Tongue (tissue), 1 donor: ENCODE measurements around the gene TPRX2. TPM values are rescaled to one million over a fixed set of nuclear protein-coding genes. Genes with fewer than 3 reads are reported as not detected.

Source experiments
- total RNA-seq: library from RNA; depleted of rRNA; stranded (reverse); fragments of >200 nt; gene quantifications from one replicate; pipeline ENCODE4 v1.2.3, GENCODE V29; 2014

TPRX2 gene
- total RNA-seq, 1 donor from 2014 or later, result not detected

Other genes with a start within 250 kb of the TPRX2 start
- 79.6 TPM for gene EHD2, start 145.8 kb upstream of the TPRX2 start, total RNA-seq
- 143 TPM for gene NOP53, start 113.7 kb upstream of the TPRX2 start, total RNA-seq
- gene SELENOW, start 80.5 kb upstream of the TPRX2 start, total RNA-seq, result 551 TPM
- gene TPRX1, start 54.7 kb upstream of the TPRX2 start, total RNA-seq, result not detected
- gene CRX, start 37.3 kb upstream of the TPRX2 start, total RNA-seq, result not detected
- gene SULT2A1, start 27.1 kb downstream of the TPRX2 start, total RNA-seq, result not detected
- gene BSPH1, start 132.9 kb downstream of the TPRX2 start, total RNA-seq, result not detected
- not detected for gene ELSPBP1, start 135.4 kb downstream of the TPRX2 start, total RNA-seq
- gene CABP5, start 184.8 kb downstream of the TPRX2 start, total RNA-seq, result not detected